Thyroid gland (tissue), 4 donors: ENCODE results near the gene PLSCR1.

Experiments
- POLR2A ChIP-seq, 2 donors: fragments of 450-650 bp; IDR thresholded peaks; one replicate each; pipeline ENCODE4 v1.6.1; 2017; ENCODE audit warnings: antibody characterized with exemption in 2 of 2, mild to moderate bottlenecking in 2 of 2, moderate library complexity in 1 of 2
- TF ChIP-seq, protein P1 (sequence below), 6 experiments: fragments of 200-600 bp in 3 of 6; fragments of 450-650 bp in 3 of 6; sonication (generic) in 3 of 6; IDR thresholded peaks; one replicate each; pipeline ENCODE4 v1.5.1; 2016 to 2019; ENCODE audit warnings: antibody characterized with exemption in 6 of 6, mild to moderate bottlenecking in 2 of 6, inconsistent platforms in 1 of 6, moderate library complexity in 1 of 6

- TF ChIP-seq, protein P1, sequence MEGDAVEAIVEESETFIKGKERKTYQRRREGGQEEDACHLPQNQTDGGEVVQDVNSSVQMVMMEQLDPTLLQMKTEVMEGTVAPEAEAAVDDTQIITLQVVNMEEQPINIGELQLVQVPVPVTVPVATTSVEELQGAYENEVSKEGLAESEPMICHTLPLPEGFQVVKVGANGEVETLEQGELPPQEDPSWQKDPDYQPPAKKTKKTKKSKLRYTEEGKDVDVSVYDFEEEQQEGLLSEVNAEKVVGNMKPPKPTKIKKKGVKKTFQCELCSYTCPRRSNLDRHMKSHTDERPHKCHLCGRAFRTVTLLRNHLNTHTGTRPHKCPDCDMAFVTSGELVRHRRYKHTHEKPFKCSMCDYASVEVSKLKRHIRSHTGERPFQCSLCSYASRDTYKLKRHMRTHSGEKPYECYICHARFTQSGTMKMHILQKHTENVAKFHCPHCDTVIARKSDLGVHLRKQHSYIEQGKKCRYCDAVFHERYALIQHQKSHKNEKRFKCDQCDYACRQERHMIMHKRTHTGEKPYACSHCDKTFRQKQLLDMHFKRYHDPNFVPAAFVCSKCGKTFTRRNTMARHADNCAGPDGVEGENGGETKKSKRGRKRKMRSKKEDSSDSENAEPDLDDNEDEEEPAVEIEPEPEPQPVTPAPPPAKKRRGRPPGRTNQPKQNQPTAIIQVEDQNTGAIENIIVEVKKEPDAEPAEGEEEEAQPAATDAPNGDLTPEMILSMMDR (IDR thresholded peaks at IDR 0.05) = no peak
- TF ChIP-seq POLR2A (IDR thresholded peaks at IDR 0.05) = no peak
Observed at GRCh38 chr3:146471012-146471411, 73.4 kb downstream of the PLSCR1 start.
